Hepatocyte (in vitro differentiated cells): Measurements from ENCODE around the gene RNF39. TPM values are rescaled to one million over a fixed set of nuclear protein-coding genes. Genes with fewer than 3 reads are reported as not detected.
A peak's percentile ranks its signal among the peaks of the same experiment; 100 is the strongest.

ENCODE experiments used
- DNase-seq: peaks from one replicate; pipeline ENCODE4 v3.0.0-alpha.2; 2016; ENCODE audit warnings: low spot score
- H2AFZ ChIP-seq: fragments of 200-600 bp; sonication (generic); 2 replicates; pipeline ENCODE4 v1.6.0; 2016; ENCODE audit warnings: antibody characterized with exemption, mild to moderate bottlenecking
- H3K27ac ChIP-seq: fragments of 200-600 bp; sonication (generic); 2 replicates; pipeline ENCODE4 v1.5.1; 2016; ENCODE audit warnings: mild to moderate bottlenecking
- H3K27me3 ChIP-seq: fragments of 200-600 bp; sonication (generic); 2 replicates; pipeline ENCODE4 v1.6.1; 2016
- H3K36me3 ChIP-seq: fragments of 200-600 bp; sonication (generic); replicated peaks from 2 replicates; pipeline ENCODE4 v1.5.1; 2016; ENCODE audit warnings: low read depth; ENCODE audit not compliant: insufficient read depth
- H3K4me1 ChIP-seq: fragments of 200-600 bp; sonication (generic); 2 replicates; pipeline ENCODE4 v1.5.1; 2016; ENCODE audit warnings: mild to moderate bottlenecking, moderate library complexity; ENCODE audit not compliant: insufficient read depth
- H3K4me2 ChIP-seq: fragments of 200-600 bp; sonication (generic); 2 replicates; pipeline ENCODE4 v1.6.0; 2016
- H3K4me3 ChIP-seq: fragments of 200-600 bp; sonication (generic); 2 replicates; pipeline ENCODE4 v1.5.1; 2016; ENCODE audit warnings: mild to moderate bottlenecking
- H3K79me2 ChIP-seq: fragments of 200-600 bp; sonication (generic); 2 replicates; pipeline ENCODE4 v1.6.0; 2017; ENCODE audit warnings: mild to moderate bottlenecking
- H3K9me2 ChIP-seq: fragments of 200-600 bp; sonication (generic); replicated peaks from 2 replicates; pipeline ENCODE4 v1.6.0; 2017; ENCODE audit warnings: mild to moderate bottlenecking; ENCODE audit not compliant: insufficient read depth
- H3K9me3 ChIP-seq: fragments of 200-600 bp; sonication (generic); 2 replicates; pipeline ENCODE4 v1.5.1; 2016; ENCODE audit warnings: low read depth, mild to moderate bottlenecking
- H4K20me1 ChIP-seq: fragments of 200-600 bp; sonication (generic); 2 replicates; pipeline ENCODE4 v1.6.0; 2016; ENCODE audit warnings: mild to moderate bottlenecking; ENCODE audit not compliant: insufficient read depth, poor library complexity, severe bottlenecking
- EZH2 ChIP-seq: fragments of 200-600 bp; sonication (generic); IDR thresholded peaks from 2 replicates; pipeline ENCODE4 v1.6.1; 2016; ENCODE audit warnings: antibody characterized with exemption, mild to moderate bottlenecking, borderline replicate concordance
- EZH2phosphoT487 ChIP-seq: fragments of 200-600 bp; sonication (generic); IDR thresholded peaks from one replicate; pipeline ENCODE4 v1.6.1; 2018; ENCODE audit warnings: antibody characterized with exemption, mild to moderate bottlenecking, low read depth, moderate library complexity; ENCODE audit not compliant: unreplicated experiment, severe bottlenecking
- WGBS: methylation state at CpG from one replicate; pipeline ENCODE4 v1.1.6; 2016; ENCODE audit warnings: low lambda C conversion rate; ENCODE audit errors: missing lambda C conversion rate; 5-methylcytosine and 5-hydroxymethylcytosine counted together
- polyA plus RNA-seq: library from polyadenylated mRNA; unstranded; fragments of >200 nt; fragmentation: Nextera tagmentation; extraction: Ambion mirVana; gene quantifications from 2 replicates; pipeline ENCODE4 v1.2.1, GENCODE V29; 2016
- total RNA-seq: library from RNA; depleted of rRNA; stranded (reverse); fragments of >200 nt; gene quantifications from 2 replicates; pipeline ENCODE4 v1.2.3, GENCODE V29; 2014
- TF ChIP-seq, protein P1 (sequence below): fragments of 200-600 bp; sonication (generic); IDR thresholded peaks from 2 replicates; pipeline ENCODE4 v1.5.1; 2016; ENCODE audit warnings: antibody characterized with exemption, mild to moderate bottlenecking; ENCODE audit not compliant: poor library complexity

Gene RNF39
- total and polyA plus RNA-seq, 2 experiments from 2014 or later: 0.73 to 3.3 TPM

- Histone ChIP-seq H3K27me3 (peaks cover 10% of the 10 kb centered on the region), H3K36me3 (no peaks in the 10 kb centered on the region), H3K9me2 (no peaks in the 10 kb centered on the region), H3K27ac (no peak overlapping the region), H3K9me3 (no peaks in the 10 kb centered on the region), H3K4me3 (no peak overlapping the region), H4K20me1 (no peaks in the 10 kb centered on the region), H3K79me2 (no peaks in the 10 kb centered on the region), H2AFZ (no peak overlapping the region), H3K4me2 (no peak overlapping the region), H3K4me1 (peaks cover 17% of the 10 kb centered on the region)
- no peak for TF ChIP-seq EZH2
- TF ChIP-seq EZH2phosphoT487: no peak
- 83% methylated on average over 6 of the region's 6 CpGs for WGBS
- no peak for DNase-seq
These were observed 41.2 kb upstream of the RNF39 start for GRCh38 chr6:30116724-30117123.

GRCh38 chr6:30113841-30114240 lies 38.3 kb upstream of the RNF39 start:
- H3K4me1 ChIP-seq: peaks cover 10% of the 10 kb centered on the region
- peaks cover 24% of the 10 kb centered on the region for H3K27me3 ChIP-seq
- no peaks in the 10 kb centered on the region for H3K36me3 ChIP-seq
- H4K20me1 ChIP-seq: no peaks in the 10 kb centered on the region
- H3K79me2 ChIP-seq: no peaks in the 10 kb centered on the region
- DNase-seq: no peak
- no peak overlapping the region for H2AFZ ChIP-seq
- H3K4me3 ChIP-seq: no peak overlapping the region
- H3K27ac ChIP-seq: peak overlapping the region; percentile 84
- WGBS: 81% methylated on average over 1 of the region's 1 CpG
- H3K4me2 ChIP-seq: peak overlapping the region; percentile 60
- H3K9me3 ChIP-seq: no peaks in the 10 kb centered on the region
- H3K9me2 ChIP-seq: no peaks in the 10 kb centered on the region
- TF ChIP-seq EZH2: no peak
- TF ChIP-seq, protein P1, sequence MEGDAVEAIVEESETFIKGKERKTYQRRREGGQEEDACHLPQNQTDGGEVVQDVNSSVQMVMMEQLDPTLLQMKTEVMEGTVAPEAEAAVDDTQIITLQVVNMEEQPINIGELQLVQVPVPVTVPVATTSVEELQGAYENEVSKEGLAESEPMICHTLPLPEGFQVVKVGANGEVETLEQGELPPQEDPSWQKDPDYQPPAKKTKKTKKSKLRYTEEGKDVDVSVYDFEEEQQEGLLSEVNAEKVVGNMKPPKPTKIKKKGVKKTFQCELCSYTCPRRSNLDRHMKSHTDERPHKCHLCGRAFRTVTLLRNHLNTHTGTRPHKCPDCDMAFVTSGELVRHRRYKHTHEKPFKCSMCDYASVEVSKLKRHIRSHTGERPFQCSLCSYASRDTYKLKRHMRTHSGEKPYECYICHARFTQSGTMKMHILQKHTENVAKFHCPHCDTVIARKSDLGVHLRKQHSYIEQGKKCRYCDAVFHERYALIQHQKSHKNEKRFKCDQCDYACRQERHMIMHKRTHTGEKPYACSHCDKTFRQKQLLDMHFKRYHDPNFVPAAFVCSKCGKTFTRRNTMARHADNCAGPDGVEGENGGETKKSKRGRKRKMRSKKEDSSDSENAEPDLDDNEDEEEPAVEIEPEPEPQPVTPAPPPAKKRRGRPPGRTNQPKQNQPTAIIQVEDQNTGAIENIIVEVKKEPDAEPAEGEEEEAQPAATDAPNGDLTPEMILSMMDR: no peak
- TF ChIP-seq EZH2phosphoT487: no peak

- Histone ChIP-seq H3K79me2 (no peaks in the 10 kb centered on the region), H3K4me1 (peaks cover 10% of the 10 kb centered on the region), H3K4me2 (peak within 1 kb of the TSS; percentile 60), H3K4me3 (no peak within 1 kb of the TSS), H3K27ac (peak within 1 kb of the TSS; percentile 84), H4K20me1 (no peaks in the 10 kb centered on the region), H2AFZ (no peak within 1 kb of the TSS), H3K9me3 (no peaks in the 10 kb centered on the region), H3K27me3 (peaks cover 24% of the 10 kb centered on the region), H3K36me3 (no peaks in the 10 kb centered on the region), H3K9me2 (no peaks in the 10 kb centered on the region)
- WGBS: 78% methylated on average over 3 of the region's 3 CpGs
- no peak for DNase-seq
- TF ChIP-seq, protein P1: no peak
- TF ChIP-seq EZH2 (no peak), EZH2phosphoT487 (no peak)
These were observed 37.6 kb upstream of the RNF39 start, which contains the start of gene TRIM31 for GRCh38 chr6:30113003-30113759. TSS of gene TRIM31 (minus strand) at chr6:30113090. CDS start at chr6:30112805, 285 bp downstream.

- Histone ChIP-seq H3K36me3 (no peaks in the 10 kb centered on the region), H3K4me3 (no peak overlapping the region), H3K79me2 (no peaks in the 10 kb centered on the region), H3K9me3 (no peaks in the 10 kb centered on the region), H3K27me3 (peaks cover 28% of the 10 kb centered on the region), H2AFZ (no peak overlapping the region), H3K9me2 (no peaks in the 10 kb centered on the region), H4K20me1 (no peaks in the 10 kb centered on the region), H3K4me2 (peak overlapping the region; percentile 60), H3K27ac (peak overlapping the region; percentile 84), H3K4me1 (peaks cover 10% of the 10 kb centered on the region)
- 78% methylated on average over 10 of the region's 10 CpGs for WGBS
- TF ChIP-seq EZH2phosphoT487 (no peak), EZH2 (no peak)
- TF ChIP-seq, protein P1: no peak
- DNase-seq: no peak
These were observed 36.9 kb upstream of the RNF39 start for GRCh38 chr6:30112402-30112994.
